ENCODE measurements around the gene OR1N2.

DNA sequence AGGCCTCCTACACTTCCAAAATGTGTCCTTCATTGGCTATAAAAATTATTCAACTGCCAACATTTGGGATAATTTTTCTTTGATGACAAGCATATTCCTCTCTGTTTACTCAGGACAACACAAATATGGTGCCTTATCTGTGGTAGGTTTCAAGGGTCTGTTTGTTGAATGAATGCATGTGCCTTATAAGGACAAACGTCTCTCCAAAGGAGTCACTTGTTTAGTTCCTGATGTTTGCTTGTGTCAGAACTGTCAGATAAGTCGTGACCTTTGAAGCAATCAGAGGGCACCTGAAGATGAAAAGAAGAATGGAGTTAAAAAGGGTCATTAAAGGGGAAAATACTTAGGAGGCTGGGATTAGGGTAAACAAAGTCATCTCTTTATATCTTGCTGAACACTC lies 45.9 kb upstream of the OR1N2 start:
- TF ChIP-seq, protein P1, sequence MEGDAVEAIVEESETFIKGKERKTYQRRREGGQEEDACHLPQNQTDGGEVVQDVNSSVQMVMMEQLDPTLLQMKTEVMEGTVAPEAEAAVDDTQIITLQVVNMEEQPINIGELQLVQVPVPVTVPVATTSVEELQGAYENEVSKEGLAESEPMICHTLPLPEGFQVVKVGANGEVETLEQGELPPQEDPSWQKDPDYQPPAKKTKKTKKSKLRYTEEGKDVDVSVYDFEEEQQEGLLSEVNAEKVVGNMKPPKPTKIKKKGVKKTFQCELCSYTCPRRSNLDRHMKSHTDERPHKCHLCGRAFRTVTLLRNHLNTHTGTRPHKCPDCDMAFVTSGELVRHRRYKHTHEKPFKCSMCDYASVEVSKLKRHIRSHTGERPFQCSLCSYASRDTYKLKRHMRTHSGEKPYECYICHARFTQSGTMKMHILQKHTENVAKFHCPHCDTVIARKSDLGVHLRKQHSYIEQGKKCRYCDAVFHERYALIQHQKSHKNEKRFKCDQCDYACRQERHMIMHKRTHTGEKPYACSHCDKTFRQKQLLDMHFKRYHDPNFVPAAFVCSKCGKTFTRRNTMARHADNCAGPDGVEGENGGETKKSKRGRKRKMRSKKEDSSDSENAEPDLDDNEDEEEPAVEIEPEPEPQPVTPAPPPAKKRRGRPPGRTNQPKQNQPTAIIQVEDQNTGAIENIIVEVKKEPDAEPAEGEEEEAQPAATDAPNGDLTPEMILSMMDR (conservative IDR thresholded peaks at IDR 0.05; ENCODE audit: low read depth, low read length), result no peak
- no peak for TF ChIP-seq EZH2 (IDR thresholded peaks at IDR 0.05; ENCODE audit: borderline replicate concordance, low read depth, low read length, poor library complexity, severe bottlenecking)

All from A673 (cell line).